AG10803 (cell line): ENCODE results near the gene ADRA2C.
A peak's percentile ranks its signal among the peaks of the same experiment; 100 is the strongest.

Source experiments
- DNase-seq: peaks from one replicate; pipeline ENCODE4 v3.0.0; 2010; ENCODE audit warnings: low read depth
- H3K4me3 ChIP-seq: 2 replicates; pipeline ENCODE4 v1.5.1; 2011; ENCODE audit warnings: mild to moderate bottlenecking, low read length, control low read depth
- CTCF ChIP-seq: conservative IDR thresholded peaks from 2 replicates; pipeline ENCODE4 v1.5.1; 2011; ENCODE audit warnings: mild to moderate bottlenecking, low read length, control low read depth, inconsistent platforms

ADRA2C gene

GRCh38 chr4:3766036-3766784, at the start of gene ADRA2C:
TSS of gene ADRA2C (plus strand) at chr4:3766385. CDS start at chr4:3766607, 222 bp downstream.
- peak within 1 kb of the TSS; percentile 36 for H3K4me3 ChIP-seq
- TF ChIP-seq CTCF, result no peak
- peak; percentile 25 for DNase-seq

- TF ChIP-seq CTCF, result no peak
- H3K4me3 ChIP-seq, result no peak overlapping the region
- no peak for DNase-seq
These were observed 49.5 kb upstream of the ADRA2C start for GRCh38 chr4:3716631-3717235.

GRCh38 chr4:3717241-3717640, 48.9 kb upstream of the ADRA2C start:
- DNase-seq, result no peak
- no peak for TF ChIP-seq CTCF
- no peak overlapping the region for H3K4me3 ChIP-seq

GRCh38 chr4:3718462-3718861, 47.7 kb upstream of the ADRA2C start:
- H3K4me3 ChIP-seq, result no peak overlapping the region
- TF ChIP-seq CTCF, result no peak
- DNase-seq, result no peak

- no peak for TF ChIP-seq CTCF
- DNase-seq, result no peak
- H3K4me3 ChIP-seq, result no peak overlapping the region
These were observed 47.0 kb upstream of the ADRA2C start for GRCh38 chr4:3719191-3719590.

- no peak for TF ChIP-seq CTCF
- H3K4me3 ChIP-seq, result no peak overlapping the region
These were observed 46.3 kb upstream of the ADRA2C start for GRCh38 chr4:3719836-3720235.

GRCh38 chr4:3720466-3720865, 45.7 kb upstream of the ADRA2C start:
- H3K4me3 ChIP-seq, result no peak overlapping the region
- TF ChIP-seq CTCF, result no peak
- no peak for DNase-seq

More at GRCh38 chr4:3719836-3720235, 46.3 kb upstream of the ADRA2C start:
- no peak for DNase-seq
